Testis (tissue), 2 donors: Measurements from ENCODE around the gene TMEM255B.

Source experiments
- POLR2A ChIP-seq: fragments of 450-650 bp; IDR thresholded peaks from one replicate; pipeline ENCODE4 v1.6.1; 2017; ENCODE audit warnings: antibody characterized with exemption, mild to moderate bottlenecking, moderate library complexity
- TF ChIP-seq, protein P1 (sequence below), 3 experiments: fragments of 450-650 bp in 2 of 3; fragments of 200-600 bp in 1 of 3; sonication (generic) in 1 of 3; IDR thresholded peaks; one replicate each; pipeline ENCODE4 v1.5.1; 2016 to 2019; ENCODE audit warnings: antibody characterized with exemption in 3 of 3, mild to moderate bottlenecking in 2 of 3, moderate library complexity in 1 of 3

- TF ChIP-seq, protein P1, sequence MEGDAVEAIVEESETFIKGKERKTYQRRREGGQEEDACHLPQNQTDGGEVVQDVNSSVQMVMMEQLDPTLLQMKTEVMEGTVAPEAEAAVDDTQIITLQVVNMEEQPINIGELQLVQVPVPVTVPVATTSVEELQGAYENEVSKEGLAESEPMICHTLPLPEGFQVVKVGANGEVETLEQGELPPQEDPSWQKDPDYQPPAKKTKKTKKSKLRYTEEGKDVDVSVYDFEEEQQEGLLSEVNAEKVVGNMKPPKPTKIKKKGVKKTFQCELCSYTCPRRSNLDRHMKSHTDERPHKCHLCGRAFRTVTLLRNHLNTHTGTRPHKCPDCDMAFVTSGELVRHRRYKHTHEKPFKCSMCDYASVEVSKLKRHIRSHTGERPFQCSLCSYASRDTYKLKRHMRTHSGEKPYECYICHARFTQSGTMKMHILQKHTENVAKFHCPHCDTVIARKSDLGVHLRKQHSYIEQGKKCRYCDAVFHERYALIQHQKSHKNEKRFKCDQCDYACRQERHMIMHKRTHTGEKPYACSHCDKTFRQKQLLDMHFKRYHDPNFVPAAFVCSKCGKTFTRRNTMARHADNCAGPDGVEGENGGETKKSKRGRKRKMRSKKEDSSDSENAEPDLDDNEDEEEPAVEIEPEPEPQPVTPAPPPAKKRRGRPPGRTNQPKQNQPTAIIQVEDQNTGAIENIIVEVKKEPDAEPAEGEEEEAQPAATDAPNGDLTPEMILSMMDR (IDR thresholded peaks at IDR 0.05): no peak
- TF ChIP-seq POLR2A: no peak
These were observed 9.2 kb downstream of the TMEM255B start for GRCh38 chr13:113768018-113768905.
